A673 (cell line): ENCODE data around the gene MEGF8. TPM values are rescaled to one million over a fixed set of nuclear protein-coding genes. Genes with fewer than 3 reads are reported as not detected.

ENCODE experiments used
- BruUV-seq: library from RNA; stranded (reverse); fragments of 400-500 nt; replicated peaks from 2 replicates; lab custom pipeline; 2021; lab: Mats Ljungman, UMichigan
- CTCF ChIA-PET: fragments of 300-600 bp; sonication (Branson Sonifier 250); formaldehyde crosslinking; loops from one replicate; lab custom pipeline; 2022; ENCODE audit warnings: antibody characterized with exemption; lab: Charles Lee
- POLR2A ChIA-PET: fragments of 300-600 bp; sonication (Branson Sonifier 250); formaldehyde crosslinking; loops from one replicate; lab custom pipeline; 2022; ENCODE audit warnings: antibody characterized with exemption; ENCODE audit not compliant: low non-redundant PET; lab: Charles Lee
- DNase-seq: peaks from one replicate; pipeline ENCODE4 v3.0.0-alpha.2; 2015; ENCODE audit warnings: low spot score
- H3K27ac ChIP-seq: fragments of 200-600 bp; sonication (generic); 2 replicates; pipeline ENCODE4 v1.5.1; 2016; ENCODE audit warnings: mixed run types, low read depth, mild to moderate bottlenecking, mixed read lengths, antibody characterized with exemption, low read length; ENCODE audit not compliant: poor library complexity, severe bottlenecking
- H3K27me3 ChIP-seq: fragments of 200-600 bp; sonication (generic); replicated peaks from 2 replicates; pipeline ENCODE4 v1.6.1; 2017; ENCODE audit warnings: mixed run types, low read depth, mild to moderate bottlenecking, mixed read lengths, antibody characterized with exemption, low read length; ENCODE audit not compliant: insufficient read depth, poor library complexity
- H3K36me3 ChIP-seq: fragments of 200-600 bp; sonication (generic); 2 replicates; pipeline ENCODE4 v1.6.1; 2016; ENCODE audit warnings: mixed run types, mild to moderate bottlenecking, mixed read lengths, antibody characterized with exemption, low read length; ENCODE audit not compliant: insufficient read depth, poor library complexity, severe bottlenecking
- H3K4me1 ChIP-seq: fragments of 200-600 bp; sonication (generic); 2 replicates; pipeline ENCODE4 v1.6.1; 2017; ENCODE audit warnings: mixed run types, mild to moderate bottlenecking, mixed read lengths, antibody characterized with exemption, low read length; ENCODE audit not compliant: insufficient read depth, poor library complexity, severe bottlenecking
- H3K4me3 ChIP-seq: fragments of 200-600 bp; sonication (generic); 2 replicates; pipeline ENCODE4 v1.5.1; 2016; ENCODE audit warnings: low read depth, mixed run types, mild to moderate bottlenecking, mixed read lengths, low read length; ENCODE audit not compliant: poor library complexity, severe bottlenecking
- H3K9me3 ChIP-seq: fragments of 200-600 bp; sonication (generic); 2 replicates; pipeline ENCODE4 v1.6.1; 2016; ENCODE audit warnings: mixed run types, low read depth, mild to moderate bottlenecking, mixed read lengths, antibody characterized with exemption, low read length; ENCODE audit not compliant: poor library complexity, severe bottlenecking
- CTCF ChIP-seq: fragments of 300-800, 200-600 bp; sonication (generic); conservative IDR thresholded peaks from 2 replicates; pipeline ENCODE4 v1.5.1; 2017; ENCODE audit warnings: low read depth, mild to moderate bottlenecking, antibody characterized with exemption, low read length, moderate library complexity, mixed read lengths
- EZH2 ChIP-seq: fragments of 200-600 bp; sonication (generic); IDR thresholded peaks from 2 replicates; pipeline ENCODE4 v1.6.1; 2017; ENCODE audit warnings: borderline replicate concordance, low read depth, mild to moderate bottlenecking, mixed read lengths, antibody characterized with exemption, low read length; ENCODE audit not compliant: poor library complexity, severe bottlenecking
- intact Hi-C: fragments of 100-400 bp; cut with micrococcal nuclease; formaldehyde crosslinking; loops from one replicate; pipeline ENCODE4 v1.10.0; 2022; ENCODE audit not compliant: unreplicated experiment
- total RNA-seq: library from RNA; stranded (reverse); gene quantifications from 2 replicates; pipeline ENCODE4 v1.2.3, GENCODE V29; 2021

MEGF8 gene
- total RNA-seq, 1 experiment from 2014 or later: 28.5 TPM

GRCh38 chr19:42367929-42368328 is 42.5 kb downstream of the MEGF8 start:
- POLR2A ChIA-PET: no interaction called here
- no TSS peak for BruUV-seq
- intact Hi-C loops: no loop called here
- H3K9me3 ChIP-seq: peaks cover 5% of the 10 kb centered on the region
- no peak for DNase-seq
- H3K4me3 ChIP-seq: no peak overlapping the region
- no peaks in the 10 kb centered on the region for H3K4me1 ChIP-seq
- no peaks in the 10 kb centered on the region for H3K27me3 ChIP-seq
- peaks cover 12% of the 10 kb centered on the region for H3K36me3 ChIP-seq
- TF ChIP-seq EZH2 (no peak), CTCF (no peak)
- no peak overlapping the region for H3K27ac ChIP-seq
- CTCF ChIA-PET: no interaction called here

DNA sequence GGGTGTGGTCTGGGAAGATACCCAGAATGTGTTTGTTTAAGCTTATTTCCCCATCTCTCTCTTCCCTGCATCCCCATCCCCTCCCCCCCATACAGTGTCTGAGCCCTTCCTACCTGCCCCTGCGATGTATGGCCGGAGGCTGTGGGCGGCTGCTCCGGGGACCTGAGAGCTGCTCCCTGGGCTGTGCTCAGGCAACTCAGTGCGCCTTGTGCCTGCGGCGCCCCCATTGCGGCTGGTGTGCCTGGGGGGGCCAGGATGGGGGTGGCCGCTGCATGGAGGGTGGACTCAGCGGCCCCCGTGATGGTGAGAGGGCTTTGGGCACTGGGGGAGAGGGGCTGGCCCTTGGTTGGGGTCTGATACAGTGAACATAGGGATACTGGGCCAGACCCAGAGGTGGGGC is 42.9 kb downstream of the MEGF8 start:
- H3K27ac ChIP-seq: no peak overlapping the region
- CTCF ChIA-PET: no interaction called here
- intact Hi-C loops: no loop called here

DNA sequence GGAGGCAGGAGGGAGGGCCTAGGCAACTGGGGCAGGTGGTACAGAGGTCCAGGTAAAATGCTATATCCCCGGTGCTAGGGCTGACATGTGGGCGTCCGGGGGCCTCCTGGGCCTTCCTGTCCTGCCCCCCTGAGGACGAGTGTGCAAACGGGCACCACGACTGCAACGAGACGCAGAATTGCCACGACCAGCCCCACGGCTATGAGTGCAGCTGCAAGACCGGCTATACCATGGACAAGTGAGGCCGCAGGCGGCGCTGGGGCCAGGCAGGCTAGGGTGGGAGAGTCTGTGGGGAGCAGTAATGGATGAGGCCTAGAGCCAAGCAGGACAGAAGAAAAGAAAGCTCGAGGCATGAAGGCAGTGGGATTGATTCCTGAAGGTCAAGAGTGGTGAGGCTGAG is 43.3 kb downstream of the MEGF8 start:
- intact Hi-C loops: no loop called here
- H3K36me3 ChIP-seq: peaks cover 4% of the 10 kb centered on the region
- H3K4me1 ChIP-seq: no peaks in the 10 kb centered on the region
- H3K27ac ChIP-seq: no peak overlapping the region
- no peak overlapping the region for H3K4me3 ChIP-seq
- no TSS peak for BruUV-seq
- no peaks in the 10 kb centered on the region for H3K27me3 ChIP-seq
- DNase-seq: no peak
- peaks cover 3% of the 10 kb centered on the region for H3K9me3 ChIP-seq
- TF ChIP-seq EZH2 (no peak), CTCF (no peak)
- CTCF ChIA-PET: no interaction called here
- POLR2A ChIA-PET: no interaction called here

More for the DNA sequence above, 42.9 kb downstream of the MEGF8 start:
- H3K4me3 ChIP-seq: no peak overlapping the region
- H3K27me3 ChIP-seq: no peaks in the 10 kb centered on the region
- peaks cover 8% of the 10 kb centered on the region for H3K36me3 ChIP-seq
- H3K9me3 ChIP-seq: peaks cover 5% of the 10 kb centered on the region
- BruUV-seq: no TSS peak
- TF ChIP-seq EZH2 (no peak), CTCF (no peak)
- POLR2A ChIA-PET: no interaction called here
- H3K4me1 ChIP-seq: no peaks in the 10 kb centered on the region
- no peak for DNase-seq
